Astrocyte (in vitro differentiated cells and primary cell): Measurements from ENCODE around the gene IFNL2. TPM values are rescaled to one million over a fixed set of nuclear protein-coding genes. Genes with fewer than 3 reads are reported as not detected.
"Not testable (repeated sequence)": the region's sequence is repeated elsewhere in the genome, so short reads cannot be mapped to it uniquely, and the experiment has no call there.

Experiments
- DNase-seq: peaks from one replicate; pipeline ENCODE4 v3.0.0-alpha.2; 2010; ENCODE audit warnings: low read depth
- FAIRE-seq: peaks from 2 replicates; lab custom pipeline; 2011; peaks lifted over from hg19 to GRCh38; lab: Jason Lieb, UNC
- H2AFZ ChIP-seq: 2 replicates; pipeline ENCODE4 v1.6.0; 2012; ENCODE audit warnings: low read depth, low read length, inconsistent platforms
- H3K27ac ChIP-seq: 2 replicates; pipeline ENCODE4 v1.5.1; 2011; ENCODE audit warnings: low read depth, low read length, inconsistent platforms
- H3K27me3 ChIP-seq: 2 replicates; pipeline ENCODE4 v1.6.0; 2011; ENCODE audit warnings: low read length, inconsistent platforms; ENCODE audit not compliant: insufficient read depth
- H3K36me3 ChIP-seq: 2 replicates; pipeline ENCODE4 v1.5.1; 2011; ENCODE audit warnings: low read length, inconsistent platforms; ENCODE audit not compliant: insufficient read depth
- H3K4me1 ChIP-seq: 2 replicates; pipeline ENCODE4 v1.5.1; 2011; ENCODE audit warnings: low read length, inconsistent platforms; ENCODE audit not compliant: insufficient read depth
- H3K4me2 ChIP-seq: 2 replicates; pipeline ENCODE4 v1.6.0; 2012; ENCODE audit warnings: low read length, inconsistent platforms
- H3K4me3 ChIP-seq: 2 replicates; pipeline ENCODE4 v1.5.1; 2011; ENCODE audit warnings: low read depth, mild to moderate bottlenecking, low read length, inconsistent platforms; ENCODE audit not compliant: insufficient read depth
- H3K79me2 ChIP-seq: 2 replicates; pipeline ENCODE4 v1.6.0; 2012; ENCODE audit warnings: mild to moderate bottlenecking, low read length, inconsistent platforms; ENCODE audit not compliant: insufficient read depth
- H3K9ac ChIP-seq: 2 replicates; pipeline ENCODE4 v1.6.0; 2012; ENCODE audit warnings: mild to moderate bottlenecking, low read length, inconsistent platforms
- H3K9me3 ChIP-seq: 2 replicates; pipeline ENCODE4 v1.5.1; 2012; ENCODE audit warnings: low read depth, mild to moderate bottlenecking, low read length, inconsistent platforms; ENCODE audit not compliant: insufficient read depth
- H4K20me1 ChIP-seq: 2 replicates; pipeline ENCODE4 v1.6.0; 2012; ENCODE audit warnings: low read length, inconsistent platforms; ENCODE audit not compliant: insufficient read depth
- H3K27ac Mint-ChIP-seq: one replicate; pipeline ENCODE4 v1.8.0; 2021; ENCODE audit warnings: mild to moderate bottlenecking, mixed read lengths; ENCODE audit not compliant: unreplicated experiment
- H3K27me3 Mint-ChIP-seq: one replicate; pipeline ENCODE4 v1.8.0; 2021; ENCODE audit warnings: low read depth, mixed read lengths; ENCODE audit not compliant: unreplicated experiment
- H3K36me3 Mint-ChIP-seq: one replicate; pipeline ENCODE4 v1.8.0; 2021; ENCODE audit warnings: low read depth, mixed read lengths; ENCODE audit not compliant: unreplicated experiment
- H3K4me1 Mint-ChIP-seq: one replicate; pipeline ENCODE4 v1.8.0; 2021; ENCODE audit warnings: low read depth, mixed read lengths; ENCODE audit not compliant: unreplicated experiment
- H3K4me3 Mint-ChIP-seq: one replicate; pipeline ENCODE4 v1.8.0; 2021; ENCODE audit warnings: mild to moderate bottlenecking, moderate library complexity, mixed read lengths; ENCODE audit not compliant: unreplicated experiment
- H3K9me3 Mint-ChIP-seq: one replicate; pipeline ENCODE4 v1.8.0; 2021; ENCODE audit warnings: mild to moderate bottlenecking, mixed read lengths; ENCODE audit not compliant: unreplicated experiment
- EZH2 ChIP-seq: IDR thresholded peaks from 2 replicates; pipeline ENCODE4 v1.6.1; 2012; ENCODE audit warnings: mild to moderate bottlenecking, low read length, inconsistent platforms; ENCODE audit not compliant: insufficient read depth
- total RNA-seq: library from RNA; stranded (reverse); gene quantifications from 2 replicates; pipeline ENCODE4 v1.2.1, GENCODE V29; 2021
- TF ChIP-seq, protein P1 (sequence below): IDR thresholded peaks from 2 replicates; pipeline ENCODE4 v1.5.1; 2011; ENCODE audit warnings: low read depth, mild to moderate bottlenecking, inconsistent platforms, low read length, moderate library complexity; ENCODE audit not compliant: insufficient read depth

The IFNL2 gene
- total RNA-seq, 1 donor from 2014 or later: not detected

DNA sequence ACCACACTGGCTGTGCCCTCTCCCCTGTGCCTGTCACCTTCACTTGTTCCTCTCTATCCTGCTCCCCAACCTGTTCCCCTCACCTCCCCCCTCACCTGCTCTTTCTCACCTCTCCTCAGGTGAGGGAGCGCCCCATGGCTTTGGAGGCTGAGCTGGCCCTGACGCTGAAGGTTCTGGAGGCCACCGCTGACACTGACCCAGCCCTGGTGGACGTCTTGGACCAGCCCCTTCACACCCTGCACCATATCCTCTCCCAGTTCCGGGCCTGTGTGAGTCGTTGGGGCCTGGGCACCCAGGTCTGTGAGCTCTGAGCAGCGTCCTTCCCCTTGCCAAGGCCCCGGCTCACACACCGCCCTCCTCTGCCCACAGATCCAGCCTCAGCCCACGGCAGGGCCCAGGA lies 1.2 kb downstream of the IFNL2 start:
- H3K4me2 ChIP-seq, H3K27ac ChIP-seq, H2AFZ ChIP-seq, H3K9ac ChIP-seq, DNase-seq, H3K27ac Mint-ChIP-seq, H3K79me2 ChIP-seq, H3K4me3 ChIP-seq, H3K36me3 Mint-ChIP-seq, H3K9me3 ChIP-seq, H3K4me3 Mint-ChIP-seq, H3K9me3 Mint-ChIP-seq, H4K20me1 ChIP-seq, H3K36me3 ChIP-seq, FAIRE-seq, H3K4me1 ChIP-seq, H3K4me1 Mint-ChIP-seq: not testable (repeated sequence)
- peaks cover 19% of the 10 kb centered on the region for H3K27me3 ChIP-seq
- peaks cover 50% of the 10 kb centered on the region for H3K27me3 Mint-ChIP-seq

DNA sequence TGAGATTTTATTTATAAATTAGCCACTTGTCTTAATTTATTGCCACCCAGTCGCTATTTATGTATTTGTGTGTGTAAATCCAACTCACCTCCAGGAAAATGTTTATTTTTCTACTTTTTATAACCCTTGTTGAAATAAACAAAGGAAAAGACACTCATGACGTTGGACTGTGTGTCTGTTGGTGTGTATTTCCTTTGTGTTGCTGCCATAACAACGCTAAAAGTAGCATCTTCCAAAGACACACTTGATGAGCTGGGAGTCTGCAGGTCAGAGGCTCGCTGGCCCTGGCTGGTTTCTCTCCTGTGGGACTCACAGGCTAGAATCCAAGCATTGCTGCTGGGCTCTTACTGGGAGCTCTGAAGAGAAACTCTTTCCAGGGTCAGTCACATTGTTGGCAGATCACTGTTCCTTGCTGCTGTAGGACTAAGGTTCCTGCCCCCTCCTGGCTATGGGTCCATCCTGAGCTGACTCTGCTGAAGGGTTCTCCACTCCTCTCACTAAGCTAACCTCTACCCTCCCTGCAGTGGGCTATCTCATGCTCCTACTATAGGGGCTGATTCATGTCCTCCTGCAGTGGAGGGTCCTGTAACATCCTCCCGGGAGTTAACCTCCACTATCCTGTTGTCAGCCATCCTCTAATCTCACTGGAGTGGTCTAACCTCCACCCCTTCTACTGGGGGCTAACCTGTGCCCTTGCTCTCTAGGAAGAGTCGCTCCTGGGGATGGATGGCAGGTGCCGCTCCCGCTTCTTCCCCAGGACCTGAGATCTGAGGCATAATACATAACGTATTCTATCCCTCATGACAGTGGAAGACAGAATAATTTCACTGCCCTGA lies 2.1 kb downstream of the IFNL2 start:
- DNase-seq (no peak), FAIRE-seq (no peak)
- Histone ChIP-seq H4K20me1 (no peaks in the 10 kb centered on the region), H3K9ac (no peak overlapping the region), H3K4me3 (no peak overlapping the region), H3K4me1 (no peaks in the 10 kb centered on the region), H3K36me3 (no peaks in the 10 kb centered on the region), H3K9me3 (no peaks in the 10 kb centered on the region), H2AFZ (no peak overlapping the region), H3K27ac (no peak overlapping the region), H3K79me2 (no peaks in the 10 kb centered on the region), H3K4me2 (no peak overlapping the region), H3K27me3 (peaks cover 10% of the 10 kb centered on the region)
- Mint-ChIP-seq H3K36me3 (no peaks in the 10 kb centered on the region), H3K27ac (no peak overlapping the region), H3K9me3 (no peaks in the 10 kb centered on the region), H3K27me3 (peaks cover 43% of the 10 kb centered on the region), H3K4me3 (no peak overlapping the region), H3K4me1 (no peaks in the 10 kb centered on the region)
- no peak for TF ChIP-seq EZH2

DNA sequence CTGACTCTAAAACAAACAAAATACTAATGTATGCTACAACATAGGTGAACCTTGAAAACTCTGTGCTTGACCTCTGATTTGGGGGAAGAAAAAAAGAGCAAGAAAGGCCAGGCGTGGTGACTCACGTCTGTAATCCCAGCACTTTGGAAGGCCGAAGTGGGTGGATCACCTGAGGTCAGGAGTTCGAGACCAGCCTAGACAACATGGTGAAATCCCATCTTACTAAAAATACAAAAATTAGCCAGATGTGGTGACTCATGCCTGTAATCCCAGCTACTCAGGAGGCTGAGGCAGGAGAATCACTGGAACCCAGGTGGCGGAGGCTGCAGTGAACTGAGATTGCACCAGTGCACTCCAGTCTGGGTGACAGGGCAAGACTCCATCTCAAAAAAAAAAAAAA lies 5.7 kb downstream of the IFNL2 start:
- not testable (repeated sequence) for H3K4me1 ChIP-seq, H3K4me1 Mint-ChIP-seq, H3K4me3 ChIP-seq, H3K27ac ChIP-seq, H3K4me2 ChIP-seq, H3K36me3 ChIP-seq, H3K9ac ChIP-seq, FAIRE-seq, H3K9me3 ChIP-seq, DNase-seq, H2AFZ ChIP-seq, H4K20me1 ChIP-seq, H3K79me2 ChIP-seq, H3K9me3 Mint-ChIP-seq, H3K4me3 Mint-ChIP-seq, H3K36me3 Mint-ChIP-seq, H3K27ac Mint-ChIP-seq
- peaks cover 51% of the 10 kb centered on the region for H3K27me3 Mint-ChIP-seq
- H3K27me3 ChIP-seq: peaks cover 11% of the 10 kb centered on the region

DNA sequence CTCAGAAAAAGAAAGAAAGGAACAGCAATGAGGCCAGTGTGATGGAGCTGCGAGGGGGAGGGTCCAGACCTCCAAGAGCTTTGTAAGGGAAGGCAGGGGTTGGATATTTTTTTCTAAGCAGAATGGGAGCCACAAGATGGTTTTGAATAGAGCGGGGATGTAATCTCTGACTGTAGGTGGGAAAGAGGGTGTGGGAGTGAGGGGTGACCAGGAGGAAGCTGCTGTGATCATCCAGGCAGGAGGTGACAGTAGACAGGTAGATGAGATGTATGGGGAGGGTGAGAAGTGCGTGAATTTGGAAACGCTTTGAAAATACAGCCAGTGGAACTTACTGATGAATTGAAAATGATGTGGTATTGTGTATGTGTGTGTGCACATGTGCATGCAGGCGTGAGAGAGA lies 7.4 kb downstream of the IFNL2 start:
- Histone ChIP-seq H3K4me1 (no peaks in the 10 kb centered on the region), H3K79me2 (no peaks in the 10 kb centered on the region), H4K20me1 (no peaks in the 10 kb centered on the region), H3K9ac (no peak overlapping the region), H3K9me3 (no peaks in the 10 kb centered on the region), H3K4me3 (no peak overlapping the region), H3K4me2 (no peak overlapping the region), H3K36me3 (no peaks in the 10 kb centered on the region), H3K27ac (no peak overlapping the region), H2AFZ (no peak overlapping the region), H3K27me3 (peaks cover 9% of the 10 kb centered on the region)
- no peak overlapping the region for H3K4me3 Mint-ChIP-seq
- no peak overlapping the region for H3K27ac Mint-ChIP-seq
- peaks cover 2% of the 10 kb centered on the region for H3K4me1 Mint-ChIP-seq
- H3K27me3 Mint-ChIP-seq: peaks cover 41% of the 10 kb centered on the region
- peaks cover 3% of the 10 kb centered on the region for H3K9me3 Mint-ChIP-seq
- peaks cover 3% of the 10 kb centered on the region for H3K36me3 Mint-ChIP-seq
- DNase-seq (no peak), FAIRE-seq (no peak)
- TF ChIP-seq EZH2: no peak
- TF ChIP-seq, protein P1, sequence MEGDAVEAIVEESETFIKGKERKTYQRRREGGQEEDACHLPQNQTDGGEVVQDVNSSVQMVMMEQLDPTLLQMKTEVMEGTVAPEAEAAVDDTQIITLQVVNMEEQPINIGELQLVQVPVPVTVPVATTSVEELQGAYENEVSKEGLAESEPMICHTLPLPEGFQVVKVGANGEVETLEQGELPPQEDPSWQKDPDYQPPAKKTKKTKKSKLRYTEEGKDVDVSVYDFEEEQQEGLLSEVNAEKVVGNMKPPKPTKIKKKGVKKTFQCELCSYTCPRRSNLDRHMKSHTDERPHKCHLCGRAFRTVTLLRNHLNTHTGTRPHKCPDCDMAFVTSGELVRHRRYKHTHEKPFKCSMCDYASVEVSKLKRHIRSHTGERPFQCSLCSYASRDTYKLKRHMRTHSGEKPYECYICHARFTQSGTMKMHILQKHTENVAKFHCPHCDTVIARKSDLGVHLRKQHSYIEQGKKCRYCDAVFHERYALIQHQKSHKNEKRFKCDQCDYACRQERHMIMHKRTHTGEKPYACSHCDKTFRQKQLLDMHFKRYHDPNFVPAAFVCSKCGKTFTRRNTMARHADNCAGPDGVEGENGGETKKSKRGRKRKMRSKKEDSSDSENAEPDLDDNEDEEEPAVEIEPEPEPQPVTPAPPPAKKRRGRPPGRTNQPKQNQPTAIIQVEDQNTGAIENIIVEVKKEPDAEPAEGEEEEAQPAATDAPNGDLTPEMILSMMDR: no peak
